ENCODE measurements around the gene TUBB8.

- TF ChIP-seq, protein P1, sequence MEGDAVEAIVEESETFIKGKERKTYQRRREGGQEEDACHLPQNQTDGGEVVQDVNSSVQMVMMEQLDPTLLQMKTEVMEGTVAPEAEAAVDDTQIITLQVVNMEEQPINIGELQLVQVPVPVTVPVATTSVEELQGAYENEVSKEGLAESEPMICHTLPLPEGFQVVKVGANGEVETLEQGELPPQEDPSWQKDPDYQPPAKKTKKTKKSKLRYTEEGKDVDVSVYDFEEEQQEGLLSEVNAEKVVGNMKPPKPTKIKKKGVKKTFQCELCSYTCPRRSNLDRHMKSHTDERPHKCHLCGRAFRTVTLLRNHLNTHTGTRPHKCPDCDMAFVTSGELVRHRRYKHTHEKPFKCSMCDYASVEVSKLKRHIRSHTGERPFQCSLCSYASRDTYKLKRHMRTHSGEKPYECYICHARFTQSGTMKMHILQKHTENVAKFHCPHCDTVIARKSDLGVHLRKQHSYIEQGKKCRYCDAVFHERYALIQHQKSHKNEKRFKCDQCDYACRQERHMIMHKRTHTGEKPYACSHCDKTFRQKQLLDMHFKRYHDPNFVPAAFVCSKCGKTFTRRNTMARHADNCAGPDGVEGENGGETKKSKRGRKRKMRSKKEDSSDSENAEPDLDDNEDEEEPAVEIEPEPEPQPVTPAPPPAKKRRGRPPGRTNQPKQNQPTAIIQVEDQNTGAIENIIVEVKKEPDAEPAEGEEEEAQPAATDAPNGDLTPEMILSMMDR (IDR thresholded peaks at IDR 0.05), result no peak
- no peak for TF ChIP-seq EP300 (IDR thresholded peaks at IDR 0.05)
Measured at GRCh38 chr10:90161-90560, 41.1 kb upstream of the TUBB8 start.

Measured in stomach (tissue), 4 donors.